Keratinocyte (primary cell): Measurements from ENCODE around the gene MEF2A.

ENCODE experiments used
- EZH2 ChIP-seq: IDR thresholded peaks from one replicate; pipeline ENCODE4 v1.6.1; 2012; ENCODE audit warnings: inconsistent platforms, mild to moderate bottlenecking, low read length, moderate library complexity
- TF ChIP-seq, protein P1 (sequence below), 3 experiments: IDR thresholded peaks in 1 of 3; conservative IDR thresholded peaks in 1 of 3; optimal IDR thresholded peaks in 1 of 3; 2 replicates in 2 of 3; 3 replicates in 1 of 3; pipeline versions ENCODE3 to v1.5.1; 2011; ENCODE audit warnings: low read length in 3 of 3, mild to moderate bottlenecking in 3 of 3, moderate library complexity in 2 of 3, control low read depth in 1 of 3, inconsistent platforms in 1 of 3; ENCODE audit not compliant: insufficient read depth in 2 of 3; ENCODE audit errors: extremely low read depth in 1 of 3

DNA sequence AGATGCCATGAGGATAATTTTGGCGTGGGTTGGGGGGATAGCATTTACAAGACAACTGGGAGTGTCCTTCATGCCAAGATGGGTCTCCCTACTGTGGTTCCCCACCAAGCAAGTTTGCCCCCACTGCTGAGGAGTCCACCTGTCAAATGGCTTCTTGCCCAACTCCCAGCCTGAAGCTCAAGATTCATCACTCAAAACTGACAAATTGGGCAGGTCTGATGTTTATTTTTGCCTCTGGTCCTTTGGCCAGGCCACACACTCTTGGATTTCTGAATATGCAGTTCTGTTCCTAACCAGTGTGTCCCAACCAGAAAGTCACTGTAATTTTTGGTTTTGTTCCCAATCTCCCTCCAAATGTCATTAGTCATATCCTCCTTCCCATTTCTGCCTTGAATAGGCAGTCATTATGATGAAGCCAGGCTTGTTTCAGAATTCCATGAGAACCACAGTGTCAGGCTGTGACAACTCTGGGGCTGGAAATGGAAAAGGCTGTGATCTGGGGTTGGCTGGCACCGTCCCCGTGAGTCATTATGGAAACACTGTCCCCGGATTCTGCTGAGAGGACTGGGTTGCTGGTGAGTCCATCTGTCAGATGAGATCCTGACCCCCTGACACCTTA, 29.3 kb upstream of the MEF2A start:
- TF ChIP-seq EZH2, result no peak
- TF ChIP-seq, protein P1, sequence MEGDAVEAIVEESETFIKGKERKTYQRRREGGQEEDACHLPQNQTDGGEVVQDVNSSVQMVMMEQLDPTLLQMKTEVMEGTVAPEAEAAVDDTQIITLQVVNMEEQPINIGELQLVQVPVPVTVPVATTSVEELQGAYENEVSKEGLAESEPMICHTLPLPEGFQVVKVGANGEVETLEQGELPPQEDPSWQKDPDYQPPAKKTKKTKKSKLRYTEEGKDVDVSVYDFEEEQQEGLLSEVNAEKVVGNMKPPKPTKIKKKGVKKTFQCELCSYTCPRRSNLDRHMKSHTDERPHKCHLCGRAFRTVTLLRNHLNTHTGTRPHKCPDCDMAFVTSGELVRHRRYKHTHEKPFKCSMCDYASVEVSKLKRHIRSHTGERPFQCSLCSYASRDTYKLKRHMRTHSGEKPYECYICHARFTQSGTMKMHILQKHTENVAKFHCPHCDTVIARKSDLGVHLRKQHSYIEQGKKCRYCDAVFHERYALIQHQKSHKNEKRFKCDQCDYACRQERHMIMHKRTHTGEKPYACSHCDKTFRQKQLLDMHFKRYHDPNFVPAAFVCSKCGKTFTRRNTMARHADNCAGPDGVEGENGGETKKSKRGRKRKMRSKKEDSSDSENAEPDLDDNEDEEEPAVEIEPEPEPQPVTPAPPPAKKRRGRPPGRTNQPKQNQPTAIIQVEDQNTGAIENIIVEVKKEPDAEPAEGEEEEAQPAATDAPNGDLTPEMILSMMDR (optimal IDR thresholded peaks at IDR 0.05 in 1 of 3, IDR thresholded peaks at IDR 0.05 in 1 of 3, conservative IDR thresholded peaks at IDR 0.05 in 1 of 3; ENCODE audit: extremely low read depth in 1 of 3, insufficient read depth in 2 of 3, low read length in 3 of 3), result no peak
